Measurements from ENCODE around the gene CDV3.

GRCh38 chr3:133573054-133573628 lies 345 bp upstream of the CDV3 start:
- peak; percentile 84 for TF ChIP-seq POLR2A (IDR thresholded peaks at IDR 0.05; ENCODE audit: low read length)
- no peak for TF ChIP-seq GATA1 (IDR thresholded peaks at IDR 0.05; ENCODE audit: low read depth, low read length)
